ENCODE measurements around the gene RHAG. TPM values are rescaled to one million over a fixed set of nuclear protein-coding genes. Genes with fewer than 3 reads are reported as not detected.

RHAG gene
- total RNA-seq, 4 donors from 2014 or later: not detected

Other genes starting within 250 kb of the RHAG start
- gene MMUT, start 173.6 kb downstream of the RHAG start, total RNA-seq: 10 to 100 TPM; 14.9 to 16.9 (median 15.9) TPM
- 1 to 10 TPM; 2.5 to 4.3 (median 2.8) TPM for gene CENPQ, start 173.5 kb downstream of the RHAG start, total RNA-seq
- not detected for gene GLYATL3, start 136.9 kb downstream of the RHAG start, total RNA-seq
- 10 to 100 TPM in 2 of 4 donors, 1 to 10 TPM in 2; 4.2 to 25.6 (median 9.5) TPM for gene C6orf141, start 86.2 kb downstream of the RHAG start, total RNA-seq
- gene CRISP2, start 76.7 kb upstream of the RHAG start, total RNA-seq: under 1 TPM in 2 of 4 donors, not detected in 2; 0.81 to 0.91 TPM
- 10 to 100 TPM in 1 of 4 donors, 1 to 10 TPM in 3; 4.1 to 17.0 (median 5.9) TPM for gene CRISP3, start 107.5 kb upstream of the RHAG start, total RNA-seq
- gene PGK2, start 150.4 kb upstream of the RHAG start, total RNA-seq: not detected
- not detected for gene CRISP1, start 229.7 kb upstream of the RHAG start, total RNA-seq

Measured in lower leg skin (tissue), 4 donors.